Anterior cingulate cortex (tissue), 58 donors: ENCODE data around the gene CCDC175.
A peak's percentile ranks its signal among the peaks of the same experiment; 100 is the strongest.

Experiments
- DNase-seq, 58 donors: peaks; one replicate each; lab custom pipeline; 2025; lab: John Stamatoyannopoulos, UW

CCDC175 gene

GRCh38 chr14:59576332-59577294 is at the start of gene CCDC175:
TSS of gene CCDC175 (minus strand) at chr14:59576812. CDS start at chr14:59576775, 37 bp downstream.
- peak in 56 of 58 donors; percentile 3 to 86 (median 56) for DNase-seq

- DNase-seq = no peak
These were observed 46.0 kb upstream of the CCDC175 start for GRCh38 chr14:59622631-59623030.

GRCh38 chr14:59619061-59619460 is 42.4 kb upstream of the CCDC175 start:
- no peak for DNase-seq

DNA sequence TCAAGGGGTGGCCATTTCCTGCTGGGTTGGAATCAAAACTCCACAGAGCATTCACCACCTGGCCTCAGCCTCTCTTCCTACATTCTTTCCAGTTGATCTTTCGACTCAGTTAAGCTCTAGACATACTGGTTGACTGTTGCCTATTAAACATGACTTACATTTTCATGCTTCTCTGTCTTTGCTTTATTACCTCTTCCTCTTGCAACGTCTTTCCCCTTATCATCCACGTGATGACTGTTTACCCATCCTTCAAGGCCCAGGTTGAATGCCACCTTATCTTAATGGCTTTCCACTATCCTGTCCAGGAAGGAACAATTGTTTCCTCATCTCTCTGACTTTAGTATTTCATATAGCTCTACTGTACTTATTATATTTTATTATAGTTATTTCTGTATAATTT is 24.4 kb upstream of the CCDC175 start:
- DNase-seq = no peak

- DNase-seq = no peak
These were observed 23.8 kb upstream of the CCDC175 start for GRCh38 chr14:59600211-59600945.

DNA sequence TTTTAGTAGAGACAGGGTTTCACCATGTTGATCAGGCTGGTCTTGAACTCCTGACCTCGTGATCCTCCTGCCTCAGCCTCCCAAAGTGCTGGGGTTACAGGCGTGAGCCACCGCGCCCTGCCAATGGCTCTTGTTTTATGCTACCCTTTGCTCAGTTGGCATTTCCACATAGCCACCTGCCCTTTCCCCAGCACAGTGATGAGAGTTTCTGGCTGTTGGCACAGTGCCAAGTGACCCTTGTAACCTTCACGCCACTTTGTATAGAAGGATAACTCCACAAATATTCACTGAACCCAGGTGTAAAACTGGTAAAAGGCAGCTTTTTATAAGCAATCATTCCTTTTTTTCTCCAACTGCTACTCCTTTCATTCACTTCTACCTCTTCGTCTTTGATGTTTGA is 18.5 kb upstream of the CCDC175 start:
- DNase-seq = no peak

- no peak for DNase-seq
These were observed 15.2 kb upstream of the CCDC175 start for GRCh38 chr14:59591641-59592370.

DNA sequence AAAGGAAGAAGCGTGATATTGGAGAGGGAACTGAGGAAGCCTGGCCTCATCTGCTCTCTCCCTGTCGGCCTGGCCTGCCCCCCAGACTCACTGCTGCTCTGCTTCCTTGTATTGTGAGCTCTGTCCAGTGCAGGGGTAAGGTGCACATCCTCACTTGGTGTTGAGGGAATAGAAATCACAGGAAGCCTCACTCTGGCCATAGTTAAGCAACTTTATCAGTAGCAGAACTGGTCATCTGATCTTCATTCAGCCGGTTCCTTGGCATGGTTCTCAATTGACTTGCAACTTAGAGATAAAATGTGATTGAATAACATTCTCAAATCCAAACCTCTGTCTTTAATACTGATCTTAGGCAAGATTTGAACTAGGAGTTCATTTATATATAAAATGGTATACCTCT is 11.5 kb upstream of the CCDC175 start:
- DNase-seq = no peak

GRCh38 chr14:59585891-59586554 is 9.4 kb upstream of the CCDC175 start:
- DNase-seq = no peak

DNA sequence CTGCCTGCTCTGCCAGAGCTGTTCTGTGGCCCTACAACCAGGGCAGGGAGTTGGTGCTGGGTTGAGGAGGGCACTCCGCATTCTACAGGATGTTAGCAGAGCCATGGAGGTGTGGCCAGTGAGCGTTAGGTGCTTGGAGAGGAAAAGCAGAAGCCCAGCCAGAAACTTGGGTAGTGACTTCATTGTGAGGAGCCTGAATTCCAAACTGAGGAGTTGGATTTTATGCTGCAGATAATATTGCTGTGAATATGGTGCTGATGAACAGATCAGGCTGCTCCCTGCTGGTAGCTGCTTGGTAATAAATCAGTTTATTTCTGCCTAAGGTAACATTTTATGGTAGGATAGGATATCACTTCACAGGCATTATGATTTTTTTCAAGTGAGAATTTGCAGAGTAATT is 7.1 kb upstream of the CCDC175 start:
- no peak for DNase-seq

DNA sequence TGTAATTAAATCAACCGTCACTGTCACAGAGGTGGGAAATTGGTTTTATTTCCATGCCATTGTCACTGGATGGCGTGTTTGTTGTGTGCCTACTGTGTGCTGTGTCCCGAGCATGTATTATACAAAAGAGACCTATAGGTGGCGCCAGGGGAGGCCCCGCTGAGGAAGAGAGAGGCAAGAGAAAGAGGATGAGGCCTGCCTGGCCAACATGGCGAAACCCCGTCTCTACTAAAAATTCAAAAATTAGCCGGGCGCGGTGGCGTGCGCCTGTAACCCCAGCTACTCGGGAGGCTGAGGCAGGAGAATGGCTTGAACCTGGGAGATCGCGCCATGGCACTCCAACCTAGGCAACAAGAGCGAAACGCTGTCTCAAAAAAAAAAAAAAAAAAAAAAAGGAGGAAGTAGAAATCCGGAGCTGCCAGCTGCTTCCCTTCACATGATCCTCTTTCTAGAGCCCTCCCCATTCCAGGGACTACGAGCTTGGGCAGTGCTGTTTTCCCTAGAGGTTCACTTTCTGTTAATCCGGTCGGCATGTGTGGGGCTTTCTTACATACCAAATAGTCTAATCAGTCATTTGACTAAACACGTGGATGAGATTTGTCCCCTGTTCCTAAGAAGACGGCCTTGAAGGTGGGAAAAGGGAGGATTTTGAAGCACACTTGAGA is 6.4 kb upstream of the CCDC175 start:
- no peak for DNase-seq

- peak in 2 of 58 donors; percentile 15 to 41 for DNase-seq
These were observed 5.5 kb upstream of the CCDC175 start for GRCh38 chr14:59582161-59582560.

GRCh38 chr14:59580911-59581310 is 4.3 kb upstream of the CCDC175 start:
- no peak for DNase-seq

DNA sequence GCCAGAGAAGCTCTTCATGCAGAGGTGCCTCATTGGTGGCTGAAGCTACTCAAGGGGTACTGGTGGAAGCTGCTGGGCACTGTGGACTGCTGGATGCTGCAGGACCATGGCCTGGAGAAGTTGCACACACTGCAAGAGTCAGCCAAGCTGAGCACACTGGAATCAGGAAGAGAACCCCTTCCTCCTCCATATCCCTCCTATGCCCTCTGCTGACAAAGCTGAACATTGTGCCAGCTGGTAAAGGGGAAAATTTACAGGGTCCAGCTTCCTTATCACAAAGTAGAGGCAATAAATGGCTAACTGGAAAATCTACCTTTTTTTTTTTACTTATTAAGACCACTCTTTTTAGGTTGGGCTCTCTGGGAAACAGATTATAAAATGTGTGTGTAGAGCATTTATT is 6.5 kb downstream of the CCDC175 start:
- DNase-seq = no peak

- no peak for DNase-seq
These were observed 9.9 kb downstream of the CCDC175 start for GRCh38 chr14:59566725-59567124.

GRCh38 chr14:59566296-59566695 is 10.3 kb downstream of the CCDC175 start:
- DNase-seq = no peak

- DNase-seq = no peak
These were observed 11.5 kb downstream of the CCDC175 start for GRCh38 chr14:59565087-59565486.

- no peak for DNase-seq
These were observed 12.2 kb downstream of the CCDC175 start for GRCh38 chr14:59564366-59564765.

- DNase-seq = no peak
These were observed 29.3 kb downstream of the CCDC175 start for GRCh38 chr14:59547310-59547709.

DNA sequence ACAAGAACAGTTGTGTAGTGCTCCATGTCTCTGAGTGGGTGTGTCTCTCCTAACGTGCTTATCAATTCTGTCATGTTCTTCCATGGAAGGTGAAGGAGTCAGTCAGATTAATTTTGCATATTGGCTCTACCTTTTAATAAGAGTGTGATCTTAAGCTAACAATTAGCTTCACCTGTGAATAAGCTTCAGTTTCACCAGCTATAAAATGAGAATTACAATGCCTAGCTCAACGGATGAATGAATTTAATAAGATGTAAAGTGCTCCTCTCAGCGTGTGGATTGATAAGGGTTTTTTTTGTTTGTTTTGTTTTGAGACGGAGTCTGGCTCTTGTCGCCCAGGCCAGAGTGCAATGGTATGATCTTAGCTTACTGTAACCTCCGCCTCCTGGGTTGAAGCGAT is 32.7 kb downstream of the CCDC175 start:
- DNase-seq = no peak
